ENCODE results near the gene ANG.

- no peak for TF ChIP-seq CTCF (IDR thresholded peaks at IDR 0.05; ENCODE audit: insufficient read depth, low read depth, low read length)
- no peak for TF ChIP-seq EZH2 (IDR thresholded peaks at IDR 0.05; ENCODE audit: insufficient read depth, low read length)
Measured at GRCh38 chr14:20667957-20668356, 20.6 kb upstream of the ANG start.
